HepG2 (cell line): Measurements from ENCODE around the gene OR8S1. TPM values are rescaled to one million over a fixed set of nuclear protein-coding genes. Genes with fewer than 3 reads are reported as not detected.

Experiments used
- ATAC-seq: fragments of 200-7000 bp; cut with Tn5 transposase; 3 replicates; pipeline ENCODE4 v1.9.1; 2020; ENCODE audit warnings: mild to moderate bottlenecking, moderate library complexity
- BruUV-seq: library from RNA; stranded (reverse); fragments of 400-500 nt; replicated peaks from 2 replicates; lab custom pipeline; 2021; lab: Mats Ljungman, UMichigan
- CTCF ChIA-PET: fragments of 300-600 bp; formaldehyde crosslinking; extraction: SDS; loops from one replicate; lab custom pipeline; 2021; ENCODE audit warnings: low total read pairs, inconsistent platforms, low intra/inter-chr PET ratio; lab: Yijun Ruan, JAX
- POLR2A ChIA-PET: fragments of 350-600 bp; sonication (Branson Sonifier 250); formaldehyde crosslinking; loops from one replicate; lab custom pipeline; 2020; ENCODE audit warnings: antibody characterized with exemption, inconsistent platforms; lab: Yijun Ruan, JAX
- DNase-seq: peaks from one replicate; pipeline ENCODE4 v3.0.0-alpha.2; 2015; ENCODE audit warnings: low spot score
- FAIRE-seq: peaks from 3 replicates; lab custom pipeline; 2011; peaks lifted over from hg19 to GRCh38; lab: Jason Lieb, UNC
- H2AFZ ChIP-seq: one replicate; pipeline ENCODE4 v1.6.1; 2011; ENCODE audit warnings: low read length, inconsistent platforms
- H3K27ac ChIP-seq: fragments of 300-600 bp; 3 replicates; pipeline ENCODE4 v1.8.0; 2011; ENCODE audit warnings: mixed run types, mild to moderate bottlenecking, mixed read lengths, low read length, inconsistent platforms; ENCODE audit not compliant: insufficient read depth; ENCODE audit errors: extremely low read length
- H3K27me3 ChIP-seq, 2 experiments: fragments of 200-600 bp in 1 of 2; 2 replicates in 1 of 2; 3 replicates in 1 of 2; pipeline versions ENCODE4 v1.6.0 to v1.8.0; 2011; ENCODE audit warnings: low read length in 2 of 2, mild to moderate bottlenecking in 2 of 2, moderate library complexity in 2 of 2, inconsistent platforms in 1 of 2; ENCODE audit not compliant: insufficient read depth in 2 of 2, control insufficient read depth in 1 of 2
- H3K36me3 ChIP-seq, 2 experiments: fragments of 200-600 bp in 1 of 2; replicated peaks in 1 of 2; 2 replicates in 1 of 2; 3 replicates in 1 of 2; pipeline versions ENCODE4 v1.5.1 to v1.8.0; 2011; ENCODE audit warnings: low read length in 2 of 2, inconsistent platforms in 1 of 2; ENCODE audit not compliant: insufficient read depth in 2 of 2, control insufficient read depth in 1 of 2
- H3K4me1 ChIP-seq: 2 replicates; pipeline ENCODE4 v1.5.1; 2012; ENCODE audit warnings: low read length, inconsistent platforms; ENCODE audit not compliant: insufficient read depth
- H3K4me2 ChIP-seq: 2 replicates; pipeline ENCODE4 v1.6.0; 2011; ENCODE audit warnings: low read depth, low read length, inconsistent platforms
- H3K4me3 ChIP-seq, 3 experiments: fragments of 200-600 bp in 1 of 3; sonication (generic), shearing (Covaris generic) in 1 of 3; replicated peaks in 1 of 3; 2 replicates each; pipeline ENCODE4 v1.5.1; 2011 to 2016; ENCODE audit warnings: low read length in 3 of 3, inconsistent platforms in 2 of 3, low read depth in 2 of 3, mild to moderate bottlenecking in 2 of 3, control low read depth in 1 of 3, mixed read lengths in 1 of 3; ENCODE audit not compliant: insufficient read depth in 1 of 3
- H3K79me2 ChIP-seq: one replicate; pipeline ENCODE4 v1.6.1; 2011; ENCODE audit warnings: low read length, inconsistent platforms; ENCODE audit not compliant: insufficient read depth
- H3K9ac ChIP-seq: 2 replicates; pipeline ENCODE4 v1.6.0; 2011; ENCODE audit warnings: mild to moderate bottlenecking, low read depth, low read length, inconsistent platforms; ENCODE audit not compliant: insufficient read depth
- H3K9me3 ChIP-seq: 2 replicates; pipeline ENCODE4 v1.5.1; 2012; ENCODE audit warnings: mild to moderate bottlenecking, low read length
- H4K20me1 ChIP-seq: 2 replicates; pipeline ENCODE4 v1.6.0; 2011; ENCODE audit warnings: inconsistent platforms, mild to moderate bottlenecking, low read length, moderate library complexity; ENCODE audit not compliant: insufficient read depth
- CEBPB ChIP-seq: IDR thresholded peaks from 2 replicates; pipeline ENCODE4 v1.6.1; 2011; ENCODE audit warnings: low read depth, low read length, improper control_type of control experiment, borderline replicate concordance
- GFI1 ChIP-seq: sonication (generic); formaldehyde crosslinking; IDR thresholded peaks from 2 replicates; pipeline ENCODE4 v1.5.0; 2020; ENCODE audit warnings: missing genetic modification reagents, mild to moderate bottlenecking, borderline replicate concordance
- MED1 ChIP-seq: sonication (generic); formaldehyde crosslinking; IDR thresholded peaks from 2 replicates; pipeline ENCODE4 v1.4.0; 2020; ENCODE audit warnings: missing genetic modification reagents
- SMAD9 ChIP-seq: sonication (generic); formaldehyde crosslinking; IDR thresholded peaks from 2 replicates; pipeline ENCODE4 v1.5.1; 2020; ENCODE audit warnings: mild to moderate bottlenecking, missing genetic modification reagents
- TCF12 ChIP-seq, 2 experiments: fragments of 450-650 bp in 1 of 2; sonication (generic) in 1 of 2; formaldehyde crosslinking in 1 of 2; IDR thresholded peaks; 2 replicates each; pipeline versions ENCODE4 v1.6.1 to v1.8.0; 2017 to 2022; ENCODE audit warnings: antibody characterized with exemption in 1 of 2, mild to moderate bottlenecking in 1 of 2, missing genetic modification reagents in 1 of 2, moderate library complexity in 1 of 2
- ZFP36L1 ChIP-seq: sonication (generic); formaldehyde crosslinking; IDR thresholded peaks from 2 replicates; pipeline ENCODE4 v1.8.0; 2022; ENCODE audit warnings: mild to moderate bottlenecking, missing genetic modification reagents, moderate library complexity
- ZMYM4 ChIP-seq: sonication (generic); formaldehyde crosslinking; IDR thresholded peaks from 2 replicates; pipeline ENCODE4 v1.8.1; 2023; ENCODE audit warnings: mild to moderate bottlenecking, missing genetic modification reagents
- ZNF557 ChIP-seq: sonication (generic); formaldehyde crosslinking; IDR thresholded peaks from 2 replicates; pipeline ENCODE4 v1.4.0; 2020; ENCODE audit warnings: missing genetic modification reagents
- ZNF83 ChIP-seq: sonication (generic); formaldehyde crosslinking; IDR thresholded peaks from 2 replicates; pipeline ENCODE4 v1.4.0; 2020; ENCODE audit warnings: missing genetic modification reagents, mild to moderate bottlenecking, borderline replicate concordance
- WGBS: methylation state at CpG from one replicate; pipeline ENCODE4 v1.1.6; 2017; ENCODE audit warnings: low lambda C conversion rate; 5-methylcytosine and 5-hydroxymethylcytosine counted together
- in situ Hi-C: cut with HindIII; loops from 2 replicates; pipeline ENCODE4 v1.10.0; 2017; ENCODE audit warnings: low pct_unique_long_range_greater_than_20kb; ENCODE audit not compliant: extremely low pct_ligation_motif_present
- intact Hi-C: fragments of 100-400 bp; cut with micrococcal nuclease; formaldehyde crosslinking; loops from one replicate; pipeline ENCODE4 v1.10.0; 2022; ENCODE audit not compliant: unreplicated experiment
- polyA plus RNA-seq, 8 experiments: library from polyadenylated mRNA; depleted of rRNA in 3 of 8; stranded (reverse) in 7 of 8; unstranded in 1 of 8; fragments of >200 nt; fragmentation: Illumina TruSeq in 4 of 8; extraction: Trizol in 4 of 8; gene quantifications; 2 replicates each; pipeline versions ENCODE4 v1.2.1 to v1.2.3, GENCODE V29; 2011 to 2016; ENCODE audit warnings: low read depth in 4 of 8, missing spikeins in 1 of 8, mixed read lengths in 1 of 8; ENCODE audit not compliant: insufficient read depth in 1 of 8
- total RNA-seq, 5 experiments: library from RNA; depleted of rRNA; stranded (reverse); fragments of >200 nt; fragmentation: Illumina TruSeq; extraction: Trizol; gene quantifications; 2 replicates each; pipeline ENCODE4 v1.2.3, GENCODE V29; 2016; ENCODE audit warnings: low read depth in 1 of 5
- TF ChIP-seq, protein P1 (sequence below): sonication (generic); formaldehyde crosslinking; IDR thresholded peaks from 2 replicates; pipeline ENCODE4 v1.9.0; 2021; ENCODE audit warnings: mild to moderate bottlenecking, missing genetic modification reagents
- TF ChIP-seq, protein P2 (sequence below): sonication (generic); formaldehyde crosslinking; IDR thresholded peaks from 2 replicates; pipeline ENCODE4 v1.8.1; 2023; ENCODE audit warnings: mild to moderate bottlenecking, missing genetic modification reagents, borderline replicate concordance
- TF ChIP-seq, protein P3 (sequence below), 2 experiments: sonication (generic) in 1 of 2; formaldehyde crosslinking in 1 of 2; IDR thresholded peaks; 2 replicates each; pipeline versions ENCODE4 v1.4.0 to v1.6.1; 2016 to 2020; ENCODE audit warnings: borderline replicate concordance in 1 of 2, low read depth in 1 of 2, mild to moderate bottlenecking in 1 of 2, missing genetic modification reagents in 1 of 2

OR8S1 gene
- total and polyA plus RNA-seq, 2 of the 13 experiments (the other 11 are each of a cell fraction or from before 2014, with no cell fraction given): not detected

DNA sequence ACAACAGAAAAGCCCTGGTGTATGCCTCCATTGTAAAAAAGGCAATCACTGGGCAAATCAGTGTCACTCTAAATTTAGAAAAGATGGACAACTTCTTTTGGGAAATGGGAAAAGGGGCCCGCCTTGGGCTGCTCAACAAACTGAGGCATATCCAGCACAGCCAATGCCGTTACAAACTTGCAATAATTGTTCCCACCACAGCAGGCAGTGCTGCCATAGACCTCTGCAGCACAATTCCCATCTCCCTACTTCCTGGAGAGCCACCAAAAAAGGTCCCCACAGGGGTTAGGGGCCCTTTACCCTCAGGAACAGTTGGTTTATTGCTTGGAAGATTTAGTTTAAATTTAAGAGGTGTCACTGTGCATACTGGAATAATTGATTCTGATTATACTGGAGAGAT lies 16.4 kb upstream of the OR8S1 start (continued):
- TF ChIP-seq, protein P1, sequence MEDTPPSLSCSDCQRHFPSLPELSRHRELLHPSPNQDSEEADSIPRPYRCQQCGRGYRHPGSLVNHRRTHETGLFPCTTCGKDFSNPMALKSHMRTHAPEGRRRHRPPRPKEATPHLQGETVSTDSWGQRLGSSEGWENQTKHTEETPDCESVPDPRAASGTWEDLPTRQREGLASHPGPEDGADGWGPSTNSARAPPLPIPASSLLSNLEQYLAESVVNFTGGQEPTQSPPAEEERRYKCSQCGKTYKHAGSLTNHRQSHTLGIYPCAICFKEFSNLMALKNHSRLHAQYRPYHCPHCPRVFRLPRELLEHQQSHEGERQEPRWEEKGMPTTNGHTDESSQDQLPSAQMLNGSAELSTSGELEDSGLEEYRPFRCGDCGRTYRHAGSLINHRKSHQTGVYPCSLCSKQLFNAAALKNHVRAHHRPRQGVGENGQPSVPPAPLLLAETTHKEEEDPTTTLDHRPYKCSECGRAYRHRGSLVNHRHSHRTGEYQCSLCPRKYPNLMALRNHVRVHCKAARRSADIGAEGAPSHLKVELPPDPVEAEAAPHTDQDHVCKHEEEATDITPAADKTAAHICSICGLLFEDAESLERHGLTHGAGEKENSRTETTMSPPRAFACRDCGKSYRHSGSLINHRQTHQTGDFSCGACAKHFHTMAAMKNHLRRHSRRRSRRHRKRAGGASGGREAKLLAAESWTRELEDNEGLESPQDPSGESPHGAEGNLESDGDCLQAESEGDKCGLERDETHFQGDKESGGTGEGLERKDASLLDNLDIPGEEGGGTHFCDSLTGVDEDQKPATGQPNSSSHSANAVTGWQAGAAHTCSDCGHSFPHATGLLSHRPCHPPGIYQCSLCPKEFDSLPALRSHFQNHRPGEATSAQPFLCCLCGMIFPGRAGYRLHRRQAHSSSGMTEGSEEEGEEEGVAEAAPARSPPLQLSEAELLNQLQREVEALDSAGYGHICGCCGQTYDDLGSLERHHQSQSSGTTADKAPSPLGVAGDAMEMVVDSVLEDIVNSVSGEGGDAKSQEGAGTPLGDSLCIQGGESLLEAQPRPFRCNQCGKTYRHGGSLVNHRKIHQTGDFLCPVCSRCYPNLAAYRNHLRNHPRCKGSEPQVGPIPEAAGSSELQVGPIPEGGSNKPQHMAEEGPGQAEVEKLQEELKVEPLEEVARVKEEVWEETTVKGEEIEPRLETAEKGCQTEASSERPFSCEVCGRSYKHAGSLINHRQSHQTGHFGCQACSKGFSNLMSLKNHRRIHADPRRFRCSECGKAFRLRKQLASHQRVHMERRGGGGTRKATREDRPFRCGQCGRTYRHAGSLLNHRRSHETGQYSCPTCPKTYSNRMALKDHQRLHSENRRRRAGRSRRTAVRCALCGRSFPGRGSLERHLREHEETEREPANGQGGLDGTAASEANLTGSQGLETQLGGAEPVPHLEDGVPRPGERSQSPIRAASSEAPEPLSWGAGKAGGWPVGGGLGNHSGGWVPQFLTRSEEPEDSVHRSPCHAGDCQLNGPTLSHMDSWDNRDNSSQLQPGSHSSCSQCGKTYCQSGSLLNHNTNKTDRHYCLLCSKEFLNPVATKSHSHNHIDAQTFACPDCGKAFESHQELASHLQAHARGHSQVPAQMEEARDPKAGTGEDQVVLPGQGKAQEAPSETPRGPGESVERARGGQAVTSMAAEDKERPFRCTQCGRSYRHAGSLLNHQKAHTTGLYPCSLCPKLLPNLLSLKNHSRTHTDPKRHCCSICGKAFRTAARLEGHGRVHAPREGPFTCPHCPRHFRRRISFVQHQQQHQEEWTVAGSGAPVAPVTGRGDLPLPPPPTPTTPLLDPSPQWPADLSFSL (CRISPR knock-in tag): no peak
- TF ChIP-seq MED1 (CRISPR knock-in tag): no peak
- TF ChIP-seq ZFP36L1 (CRISPR knock-in tag): no peak
- TF ChIP-seq CEBPB: no peak

DNA sequence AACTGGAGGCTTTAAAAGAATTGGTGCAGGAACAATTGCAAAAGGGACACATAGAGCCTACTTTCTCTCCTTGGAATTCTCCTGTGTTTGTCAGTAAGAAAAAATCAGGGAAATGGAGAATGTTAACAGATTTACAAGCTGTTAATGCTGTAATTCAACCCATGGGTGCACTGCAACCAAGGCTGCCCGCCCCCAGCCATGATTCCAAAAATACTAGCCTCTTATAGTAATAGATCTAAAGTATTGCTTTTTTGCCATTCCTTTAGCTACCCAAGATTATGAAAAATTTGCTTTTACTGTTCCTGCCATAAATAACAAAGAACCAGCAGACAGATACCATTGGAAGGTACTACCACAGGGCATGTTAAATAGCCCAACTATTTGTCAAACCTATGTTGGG lies 15.3 kb upstream of the OR8S1 start:
- FAIRE-seq (no peak), ATAC-seq (no peak), DNase-seq (no peak)
- ChIA-PET POLR2A (no interaction called here), CTCF (no interaction called here)
- intact Hi-C loops: no loop called here
- Histone ChIP-seq H3K36me3 (no peaks in the 10 kb centered on the region), H3K79me2 (no peaks in the 10 kb centered on the region), H3K27me3 (no peaks in the 10 kb centered on the region; a peak in 1 of 5 replicates), H3K9me3 (no peaks in the 10 kb centered on the region), H3K27ac (no peak overlapping the region), H3K4me3 (no peak overlapping the region), H3K4me1 (no peaks in the 10 kb centered on the region), H2AFZ (no peak overlapping the region), H3K9ac (no peak overlapping the region), H3K4me2 (no peak overlapping the region), H4K20me1 (no peaks in the 10 kb centered on the region)
- in situ Hi-C loops: no loop called here
- no TSS peak for BruUV-seq
- WGBS: 0% methylated on average over 1 of the region's 1 CpG
- TF ChIP-seq TCF12 (IDR thresholded peaks at IDR 0.05): no peak
- TF ChIP-seq TCF12 (CRISPR knock-in tag; IDR thresholded peaks at IDR 0.05): no peak
- TF ChIP-seq GFI1 (CRISPR knock-in tag): no peak
- TF ChIP-seq SMAD9: no peak
- TF ChIP-seq ZNF83: no peak
- no peak for TF ChIP-seq ZMYM4
- TF ChIP-seq, protein P2, sequence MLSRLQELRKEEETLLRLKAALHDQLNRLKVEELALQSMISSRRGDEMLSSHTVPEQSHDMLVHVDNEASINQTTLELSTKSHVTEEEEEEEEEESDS: no peak
- TF ChIP-seq, protein P3, sequence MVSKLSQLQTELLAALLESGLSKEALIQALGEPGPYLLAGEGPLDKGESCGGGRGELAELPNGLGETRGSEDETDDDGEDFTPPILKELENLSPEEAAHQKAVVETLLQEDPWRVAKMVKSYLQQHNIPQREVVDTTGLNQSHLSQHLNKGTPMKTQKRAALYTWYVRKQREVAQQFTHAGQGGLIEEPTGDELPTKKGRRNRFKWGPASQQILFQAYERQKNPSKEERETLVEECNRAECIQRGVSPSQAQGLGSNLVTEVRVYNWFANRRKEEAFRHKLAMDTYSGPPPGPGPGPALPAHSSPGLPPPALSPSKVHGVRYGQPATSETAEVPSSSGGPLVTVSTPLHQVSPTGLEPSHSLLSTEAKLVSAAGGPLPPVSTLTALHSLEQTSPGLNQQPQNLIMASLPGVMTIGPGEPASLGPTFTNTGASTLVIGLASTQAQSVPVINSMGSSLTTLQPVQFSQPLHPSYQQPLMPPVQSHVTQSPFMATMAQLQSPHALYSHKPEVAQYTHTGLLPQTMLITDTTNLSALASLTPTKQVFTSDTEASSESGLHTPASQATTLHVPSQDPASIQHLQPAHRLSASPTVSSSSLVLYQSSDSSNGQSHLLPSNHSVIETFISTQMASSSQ (IDR thresholded peaks at IDR 0.05; ENCODE audit: low read depth): no peak
- TF ChIP-seq, protein P3 (CRISPR knock-in tag; IDR thresholded peaks at IDR 0.05; ENCODE audit: borderline replicate concordance): no peak
- no peak for TF ChIP-seq ZNF557 (CRISPR knock-in tag)
